PC-3 (cell line): ENCODE data around the gene NKAIN2.

Experiments used
- CTCF ChIP-seq: fragments of 300-600 bp; sonication (generic); conservative IDR thresholded peaks from 2 replicates; pipeline ENCODE4 v1.5.1; 2017; ENCODE audit warnings: antibody characterized with exemption, low read depth, mild to moderate bottlenecking, low read length
- EZH2 ChIP-seq: fragments of 300-600 bp; sonication (generic); IDR thresholded peaks from one replicate; pipeline ENCODE4 v1.6.1; 2017; ENCODE audit warnings: antibody characterized with exemption, mild to moderate bottlenecking, low read length; ENCODE audit not compliant: unreplicated experiment
- EZH2phosphoT487 ChIP-seq: fragments of 300-600 bp; sonication (generic); IDR thresholded peaks from 2 replicates; pipeline ENCODE4 v1.6.1; 2018; ENCODE audit warnings: mild to moderate bottlenecking, antibody characterized with exemption, low read length, borderline replicate concordance

GRCh38 chr6:124738482-124738881, 934.8 kb downstream of the NKAIN2 start:
- TF ChIP-seq CTCF (no peak), EZH2 (no peak), EZH2phosphoT487 (no peak)
